H1 (cell line): ENCODE results near the gene MAPK4. TPM values are rescaled to one million over a fixed set of nuclear protein-coding genes. Genes with fewer than 3 reads are reported as not detected.

Source experiments
- RAD21 ChIP-seq, 2 experiments: IDR thresholded peaks in 1 of 2; conservative IDR thresholded peaks in 1 of 2; 2 replicates each; pipeline ENCODE4 v1.6.1; 2011; ENCODE audit warnings: low read depth in 2 of 2, low read length in 2 of 2, improper control_type of control experiment in 1 of 2, inconsistent platforms in 1 of 2, mild to moderate bottlenecking in 1 of 2, moderate library complexity in 1 of 2
- ZNF274 ChIP-seq: IDR thresholded peaks from 2 replicates; pipeline ENCODE4 v1.7.0; 2012; ENCODE audit warnings: low read length, borderline replicate concordance; ENCODE audit errors: extremely low read depth
- polyA plus RNA-seq, 7 experiments: library from polyadenylated mRNA; depleted of rRNA in 3 of 7; stranded (reverse) in 5 of 7; unstranded in 2 of 7; fragments of >200 nt in 5 of 7; fragments of 200-250 nt in 2 of 7; gene quantifications; 1 replicate in 5 of 7; 2 replicates in 1 of 7; 4 replicates in 1 of 7; pipeline versions ENCODE4 v1.2.1 to v1.2.3, GENCODE V29; 2011 to 2013; ENCODE audit warnings: missing spikeins in 2 of 7, mixed read lengths in 2 of 7
- total RNA-seq: library from RNA; stranded (reverse); fragmentation: NEBNext Ultra II Directional; extraction: Animal tissue kit (Norgen Biotek cat#: 25700); gene quantifications from 2 replicates; pipeline ENCODE4 v1.2.1, GENCODE V29; 2021

The MAPK4 gene
- total and polyA plus RNA-seq, 2 of the 8 experiments (the other 6 are each of a cell fraction or from before 2014, with no cell fraction given): 3.2 to 3.7 TPM

DNA sequence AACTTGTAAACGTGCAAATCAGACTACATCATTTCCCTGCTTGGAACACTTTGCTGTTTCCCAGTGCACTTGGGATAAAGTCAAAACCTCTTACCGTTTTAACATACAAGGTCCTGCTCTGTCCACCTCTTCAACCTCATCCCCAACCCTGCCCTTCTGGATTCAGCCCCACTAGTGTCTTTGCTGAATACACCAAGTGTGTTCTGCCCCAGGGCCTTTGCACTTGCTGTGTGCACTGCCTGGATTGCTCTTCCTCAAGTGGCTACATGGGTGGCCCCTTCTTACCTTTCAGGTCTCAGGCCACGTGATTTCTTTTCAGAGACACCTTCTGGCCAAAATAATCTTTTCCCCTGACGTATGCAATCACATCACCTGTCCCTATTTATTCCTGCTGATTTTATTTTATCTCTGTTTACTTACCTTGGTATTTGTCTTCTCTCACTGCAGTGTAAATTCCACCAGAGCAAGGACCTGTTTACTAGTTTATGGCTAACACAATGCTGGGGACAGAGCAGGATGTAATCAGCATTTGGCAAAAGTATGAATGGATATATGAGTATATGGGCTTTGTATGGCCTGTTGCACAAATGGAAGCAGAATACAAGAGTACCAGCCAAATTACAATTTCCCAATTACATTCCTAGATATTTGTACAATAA is 63.9 kb downstream of the MAPK4 start (continued):
- TF ChIP-seq ZNF274: no peak
- TF ChIP-seq RAD21 (IDR thresholded peaks at IDR 0.05 in 1 of 2, conservative IDR thresholded peaks at IDR 0.05 in 1 of 2; ENCODE audit: low read depth in 2 of 2, low read length in 2 of 2): no peak
